ENCODE measurements around the gene GIT1. TPM values are rescaled to one million over a fixed set of nuclear protein-coding genes. Genes with fewer than 3 reads are reported as not detected.

GIT1 gene
- total and polyA plus RNA-seq, 2 of the 13 experiments (the other 11 are each of a cell fraction or from before 2014, with no cell fraction given), result 14.2 to 30.8 TPM

DNA sequence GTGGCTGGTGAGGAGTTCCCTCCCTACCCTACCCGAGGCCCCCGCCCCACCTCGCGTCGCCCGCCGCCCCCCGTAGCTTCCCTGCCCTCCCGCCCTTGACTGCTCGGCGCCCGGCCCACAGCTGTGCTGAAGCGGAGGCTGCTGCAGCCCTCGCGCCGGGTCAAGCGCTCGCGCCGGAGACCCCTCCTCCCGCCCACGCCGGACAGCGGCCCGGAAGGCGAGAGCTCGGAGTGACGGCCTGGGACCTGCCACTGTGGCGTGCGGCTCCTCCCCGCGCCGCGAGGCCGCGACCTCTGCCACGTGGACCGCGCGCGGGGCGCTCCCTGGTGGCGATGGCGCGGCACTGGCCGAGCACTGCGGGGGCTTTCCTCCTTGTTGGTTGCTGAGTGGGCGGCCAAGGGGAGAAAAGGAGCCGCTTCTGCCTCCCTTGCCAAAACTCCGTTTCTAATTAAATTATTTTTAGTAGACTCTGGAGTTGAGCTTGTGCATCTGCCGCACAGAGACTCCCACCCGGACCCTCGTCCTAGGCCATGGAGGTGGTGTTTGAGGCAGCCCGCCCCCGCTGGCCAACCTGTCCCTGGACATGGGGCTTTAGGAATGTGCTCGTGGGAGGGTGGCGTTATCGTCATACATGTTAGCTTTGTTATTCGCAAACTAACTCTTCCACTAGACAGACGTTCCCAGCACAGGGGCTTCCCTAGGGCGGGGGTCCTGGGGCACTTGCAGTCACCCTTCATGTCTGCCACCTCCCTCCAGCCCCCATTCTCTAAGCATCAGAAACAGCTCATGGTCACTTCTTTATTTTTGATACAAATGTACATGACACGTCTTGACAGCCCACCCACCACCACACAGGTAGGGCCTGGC, 16.5 kb downstream of the GIT1 start (continued):
- TF ChIP-seq, protein P1, sequence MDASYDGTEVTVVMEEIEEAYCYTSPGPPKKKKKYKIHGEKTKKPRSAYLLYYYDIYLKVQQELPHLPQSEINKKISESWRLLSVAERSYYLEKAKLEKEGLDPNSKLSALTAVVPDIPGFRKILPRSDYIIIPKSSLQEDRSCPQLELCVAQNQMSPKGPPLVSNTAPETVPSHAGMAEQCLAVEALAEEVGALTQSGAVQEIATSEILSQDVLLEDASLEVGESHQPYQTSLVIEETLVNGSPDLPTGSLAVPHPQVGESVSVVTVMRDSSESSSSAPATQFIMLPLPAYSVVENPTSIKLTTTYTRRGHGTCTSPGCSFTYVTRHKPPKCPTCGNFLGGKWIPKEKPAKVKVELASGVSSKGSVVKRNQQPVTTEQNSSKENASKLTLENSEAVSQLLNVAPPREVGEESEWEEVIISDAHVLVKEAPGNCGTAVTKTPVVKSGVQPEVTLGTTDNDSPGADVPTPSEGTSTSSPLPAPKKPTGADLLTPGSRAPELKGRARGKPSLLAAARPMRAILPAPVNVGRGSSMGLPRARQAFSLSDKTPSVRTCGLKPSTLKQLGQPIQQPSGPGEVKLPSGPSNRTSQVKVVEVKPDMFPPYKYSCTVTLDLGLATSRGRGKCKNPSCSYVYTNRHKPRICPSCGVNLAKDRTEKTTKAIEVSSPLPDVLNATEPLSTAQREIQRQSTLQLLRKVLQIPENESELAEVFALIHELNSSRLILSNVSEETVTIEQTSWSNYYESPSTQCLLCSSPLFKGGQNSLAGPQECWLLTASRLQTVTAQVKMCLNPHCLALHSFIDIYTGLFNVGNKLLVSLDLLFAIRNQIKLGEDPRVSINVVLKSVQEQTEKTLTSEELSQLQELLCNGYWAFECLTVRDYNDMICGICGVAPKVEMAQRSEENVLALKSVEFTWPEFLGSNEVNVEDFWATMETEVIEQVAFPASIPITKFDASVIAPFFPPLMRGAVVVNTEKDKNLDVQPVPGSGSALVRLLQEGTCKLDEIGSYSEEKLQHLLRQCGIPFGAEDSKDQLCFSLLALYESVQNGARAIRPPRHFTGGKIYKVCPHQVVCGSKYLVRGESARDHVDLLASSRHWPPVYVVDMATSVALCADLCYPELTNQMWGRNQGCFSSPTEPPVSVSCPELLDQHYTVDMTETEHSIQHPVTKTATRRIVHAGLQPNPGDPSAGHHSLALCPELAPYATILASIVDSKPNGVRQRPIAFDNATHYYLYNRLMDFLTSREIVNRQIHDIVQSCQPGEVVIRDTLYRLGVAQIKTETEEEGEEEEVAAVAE (CRISPR knock-in tag; IDR thresholded peaks at IDR 0.05; ENCODE audit: borderline replicate concordance), result no peak
- no peak for TF ChIP-seq FOXO1 (CRISPR knock-in tag; IDR thresholded peaks at IDR 0.05)
- TF ChIP-seq, protein P2, sequence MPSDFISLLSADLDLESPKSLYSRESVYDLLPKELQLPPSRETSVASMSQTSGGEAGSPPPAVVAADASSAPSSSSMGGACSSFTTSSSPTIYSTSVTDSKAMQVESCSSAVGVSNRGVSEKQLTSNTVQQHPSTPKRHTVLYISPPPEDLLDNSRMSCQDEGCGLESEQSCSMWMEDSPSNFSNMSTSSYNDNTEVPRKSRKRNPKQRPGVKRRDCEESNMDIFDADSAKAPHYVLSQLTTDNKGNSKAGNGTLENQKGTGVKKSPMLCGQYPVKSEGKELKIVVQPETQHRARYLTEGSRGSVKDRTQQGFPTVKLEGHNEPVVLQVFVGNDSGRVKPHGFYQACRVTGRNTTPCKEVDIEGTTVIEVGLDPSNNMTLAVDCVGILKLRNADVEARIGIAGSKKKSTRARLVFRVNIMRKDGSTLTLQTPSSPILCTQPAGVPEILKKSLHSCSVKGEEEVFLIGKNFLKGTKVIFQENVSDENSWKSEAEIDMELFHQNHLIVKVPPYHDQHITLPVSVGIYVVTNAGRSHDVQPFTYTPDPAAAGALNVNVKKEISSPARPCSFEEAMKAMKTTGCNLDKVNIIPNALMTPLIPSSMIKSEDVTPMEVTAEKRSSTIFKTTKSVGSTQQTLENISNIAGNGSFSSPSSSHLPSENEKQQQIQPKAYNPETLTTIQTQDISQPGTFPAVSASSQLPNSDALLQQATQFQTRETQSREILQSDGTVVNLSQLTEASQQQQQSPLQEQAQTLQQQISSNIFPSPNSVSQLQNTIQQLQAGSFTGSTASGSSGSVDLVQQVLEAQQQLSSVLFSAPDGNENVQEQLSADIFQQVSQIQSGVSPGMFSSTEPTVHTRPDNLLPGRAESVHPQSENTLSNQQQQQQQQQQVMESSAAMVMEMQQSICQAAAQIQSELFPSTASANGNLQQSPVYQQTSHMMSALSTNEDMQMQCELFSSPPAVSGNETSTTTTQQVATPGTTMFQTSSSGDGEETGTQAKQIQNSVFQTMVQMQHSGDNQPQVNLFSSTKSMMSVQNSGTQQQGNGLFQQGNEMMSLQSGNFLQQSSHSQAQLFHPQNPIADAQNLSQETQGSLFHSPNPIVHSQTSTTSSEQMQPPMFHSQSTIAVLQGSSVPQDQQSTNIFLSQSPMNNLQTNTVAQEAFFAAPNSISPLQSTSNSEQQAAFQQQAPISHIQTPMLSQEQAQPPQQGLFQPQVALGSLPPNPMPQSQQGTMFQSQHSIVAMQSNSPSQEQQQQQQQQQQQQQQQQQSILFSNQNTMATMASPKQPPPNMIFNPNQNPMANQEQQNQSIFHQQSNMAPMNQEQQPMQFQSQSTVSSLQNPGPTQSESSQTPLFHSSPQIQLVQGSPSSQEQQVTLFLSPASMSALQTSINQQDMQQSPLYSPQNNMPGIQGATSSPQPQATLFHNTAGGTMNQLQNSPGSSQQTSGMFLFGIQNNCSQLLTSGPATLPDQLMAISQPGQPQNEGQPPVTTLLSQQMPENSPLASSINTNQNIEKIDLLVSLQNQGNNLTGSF (CRISPR knock-in tag; IDR thresholded peaks at IDR 0.05), result no peak
